ENCODE results near the gene RBM34. TPM values are rescaled to one million over a fixed set of nuclear protein-coding genes. Genes with fewer than 3 reads are reported as not detected.

The RBM34 gene
- total and polyA plus RNA-seq, 10 of the 15 experiments (the other 5 are each of a cell fraction or from before 2014, with no cell fraction given) = 46.4 to 132 (median 109) TPM

DNA sequence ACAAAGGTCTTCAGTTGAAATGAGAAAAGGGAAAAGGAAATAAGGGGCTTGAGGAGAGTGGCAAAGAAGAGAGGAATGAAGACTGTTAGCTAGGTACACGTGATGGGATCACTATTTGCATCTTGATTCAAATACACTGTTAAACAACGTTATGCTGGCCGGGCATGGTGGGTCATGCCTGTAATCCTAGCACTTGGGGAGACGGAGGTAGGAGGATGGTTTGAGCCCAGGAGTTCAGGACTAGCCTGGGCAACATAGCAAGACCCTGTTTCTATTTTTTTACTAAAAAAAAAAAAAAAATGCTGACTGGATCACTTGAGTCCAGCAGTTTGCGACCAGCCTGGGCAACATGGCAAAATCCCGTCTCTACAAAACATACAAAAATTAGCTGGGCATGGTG, 2.4 kb downstream of the RBM34 start:
- ATAC-seq (no peak), FAIRE-seq (no peak), DNase-seq (ENCODE audit: low read depth, low spot score) (no peak)
- Histone ChIP-seq H3K4me2 (ENCODE audit: control insufficient read depth, insufficient read depth) (no peak overlapping the region), H3K27me3 (replicated peaks in 1 of 2; ENCODE audit: control insufficient read depth in 2 of 2, insufficient read depth in 2 of 2, low read length in 1 of 2) (no peaks in the 10 kb centered on the region), H3K36me3 (ENCODE audit: control insufficient read depth in 2 of 2, insufficient read depth in 2 of 2, low read length in 1 of 2) (peaks cover 0 to 20% of the 10 kb centered on the region in 2 experiments; a peak in 2 of 4 replicates), H4K20me1 (ENCODE audit: control insufficient read depth, insufficient read depth) (no peaks in the 10 kb centered on the region), H3K9me3 (replicated peaks; ENCODE audit: control insufficient read depth, insufficient read depth, low read length) (no peaks in the 10 kb centered on the region), H3K79me2 (ENCODE audit: control insufficient read depth, insufficient read depth, low read length) (peaks cover 32% of the 10 kb centered on the region), H3K9ac (ENCODE audit: control insufficient read depth, insufficient read depth, low read length) (no peak overlapping the region), H3K27ac (ENCODE audit: control insufficient read depth, insufficient read depth) (no peak overlapping the region), H2AFZ (ENCODE audit: control insufficient read depth, low read depth, low read length) (no peak overlapping the region), H3K4me1 (ENCODE audit: control insufficient read depth, insufficient read depth, low read length) (peaks cover 3% of the 10 kb centered on the region; the same call in 1 of the 2 replicates), H3K4me3 (no peak overlapping the region)
- no TSS peak for BruUV-seq (replicated peaks)
- ChIA-PET POLR2A (interaction anchor here (0.6 kb wide), 1 partner anchor 14 kb away, joined by 3 read pairs; no protein-coding TSS in a partner anchor), RAD21 (ENCODE audit: unreplicated experiment) (no interaction called here), SMC1A (ENCODE audit: uncharacterized antibody, unreplicated experiment) (interaction anchor here (2.3 to 2.9 kb wide), 2 partner anchors 13 to 257 kb away, joined by 8 to 10 read pairs; no protein-coding TSS in a partner anchor), CTCF (interaction anchor here (0.6 to 2.8 kb wide), 4 partner anchors 65 to 257 kb away, joined by 3 to 18 read pairs (median 5); no protein-coding TSS in a partner anchor)
- intact Hi-C loops (cut with micrococcal nuclease; ENCODE audit: unreplicated experiment) (no loop called here), in situ Hi-C loops (cut with MboI) (no loop called here)
- 75% methylated on average over 6 of the region's 6 CpGs for WGBS (ENCODE audit: insufficient coverage, insufficient replicate concordance, low lambda C conversion rate, missing lambda C conversion rate)
- TF ChIP-seq RFX5 (IDR thresholded peaks at IDR 0.05; ENCODE audit: low read depth, low read length) (no peak), PRDM15 (CRISPR knock-in tag; IDR thresholded peaks at IDR 0.05) (no peak), NR2F1 (conservative IDR thresholded peaks at IDR 0.05) (no peak), BCLAF1 (IDR thresholded peaks at IDR 0.05) (no peak), RELA (IDR thresholded peaks at IDR 0.05; ENCODE audit: borderline replicate concordance, partially characterized antibody) (no peak), TBL1XR1 (IDR thresholded peaks at IDR 0.05; ENCODE audit: low read depth, low read length) (no peak), REST (IDR thresholded peaks at IDR 0.05; ENCODE audit: low read depth, low read length) (no peak)
- TF ChIP-seq, protein P1, sequence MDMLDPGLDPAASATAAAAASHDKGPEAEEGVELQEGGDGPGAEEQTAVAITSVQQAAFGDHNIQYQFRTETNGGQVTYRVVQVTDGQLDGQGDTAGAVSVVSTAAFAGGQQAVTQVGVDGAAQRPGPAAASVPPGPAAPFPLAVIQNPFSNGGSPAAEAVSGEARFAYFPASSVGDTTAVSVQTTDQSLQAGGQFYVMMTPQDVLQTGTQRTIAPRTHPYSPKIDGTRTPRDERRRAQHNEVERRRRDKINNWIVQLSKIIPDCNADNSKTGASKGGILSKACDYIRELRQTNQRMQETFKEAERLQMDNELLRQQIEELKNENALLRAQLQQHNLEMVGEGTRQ (IDR thresholded peaks at IDR 0.05; ENCODE audit: borderline replicate concordance, low read depth, low read length) = no peak

All from GM12878 (cell line).